ENCODE results near the gene AK5. TPM values are rescaled to one million over a fixed set of nuclear protein-coding genes. Genes with fewer than 3 reads are reported as not detected.

The AK5 gene
- polyA plus RNA-seq, 2 of the 4 experiments (the other 2 are of a cell fraction), result 4.9 to 6.1 TPM

- H3K4me2 ChIP-seq, result no peak overlapping the region
- ChIA-PET POLR2A (no interaction called here), CTCF (no interaction called here)
- H3K4me3 ChIP-seq, result no peak overlapping the region
- no peaks in the 10 kb centered on the region for H3K9me3 ChIP-seq
- FAIRE-seq (no peak), DNase-seq (ENCODE audit: low read depth in 1 of 2, low spot score in 1 of 2) (no peak), ATAC-seq (no peak)
- H3K27ac ChIP-seq, result no peak overlapping the region
- TF ChIP-seq HOXB5 (CRISPR knock-in tag; IDR thresholded peaks at IDR 0.05) (no peak), FOSB (CRISPR knock-in tag; IDR thresholded peaks at IDR 0.05) (no peak), POLR2AphosphoS2 (conservative IDR thresholded peaks at IDR 0.05; ENCODE audit: low read length) (no peak)
- H3K4me1 ChIP-seq, result peaks cover 7% of the 10 kb centered on the region
Observed at GRCh38 chr1:77273891-77274290, 7.9 kb upstream of the AK5 start.

- no peak overlapping the region for H3K27ac ChIP-seq
- no peak overlapping the region for H3K4me2 ChIP-seq
- CTCF ChIA-PET, result no interaction called here
- no peak overlapping the region for H3K4me3 ChIP-seq
- FAIRE-seq (no peak), ATAC-seq (no peak), DNase-seq (ENCODE audit: low read depth in 1 of 2, low spot score in 1 of 2) (no peak)
- peaks cover 7% of the 10 kb centered on the region for H3K4me1 ChIP-seq
- POLR2A ChIA-PET, result no interaction called here
- TF ChIP-seq RARB (CRISPR knock-in tag; IDR thresholded peaks at IDR 0.05), result no peak
- no peak for TF ChIP-seq NFE2L2 (conservative IDR thresholded peaks at IDR 0.05; ENCODE audit: low read length)
- no peak for TF ChIP-seq MYC (IDR thresholded peaks at IDR 0.05; ENCODE audit: borderline replicate concordance, low read length)
- TF ChIP-seq POLR2A (IDR thresholded peaks at IDR 0.05; ENCODE audit: low read length), result no peak
- TF ChIP-seq ZC3H11A (IDR thresholded peaks at IDR 0.05), result no peak
- TF ChIP-seq TP53 (CRISPR knock-in tag; IDR thresholded peaks at IDR 0.05), result no peak
- no peak for TF ChIP-seq CBX8 (IDR thresholded peaks at IDR 0.05)
- TF ChIP-seq ELK1 (IDR thresholded peaks at IDR 0.05; ENCODE audit: low read depth, low read length), result no peak
- TF ChIP-seq JUNB (IDR thresholded peaks at IDR 0.05), result no peak
- TF ChIP-seq EHMT2 (IDR thresholded peaks at IDR 0.05; ENCODE audit: low read depth), result no peak
- no peak for TF ChIP-seq GATA3 (IDR thresholded peaks at IDR 0.05; ENCODE audit: borderline replicate concordance)
- no peak for TF ChIP-seq POLR2AphosphoS2 (conservative IDR thresholded peaks at IDR 0.05; ENCODE audit: low read length)
- no peak for TF ChIP-seq HMGXB4 (CRISPR knock-in tag; IDR thresholded peaks at IDR 0.05; ENCODE audit: borderline replicate concordance)
- TF ChIP-seq BHLHE40 (IDR thresholded peaks at IDR 0.05; ENCODE audit: low read depth, low read length), result no peak
- no peak for TF ChIP-seq NPAS2 (CRISPR knock-in tag; IDR thresholded peaks at IDR 0.05; ENCODE audit: borderline replicate concordance)
- no peak for TF ChIP-seq USF2 (IDR thresholded peaks at IDR 0.05)
- TF ChIP-seq EP300 (IDR thresholded peaks at IDR 0.05), result no peak
- no peak for TF ChIP-seq ZNF302 (CRISPR knock-in tag; IDR thresholded peaks at IDR 0.05)
- TF ChIP-seq CEBPB (IDR thresholded peaks at IDR 0.05), result no peak
- TF ChIP-seq CTCF (IDR thresholded peaks at IDR 0.05), result no peak
- H3K9me3 ChIP-seq, result no peaks in the 10 kb centered on the region
- WGBS (ENCODE audit: missing lambda C conversion rate), result 71% methylated on average over 5 of the region's 5 CpGs
Observed at GRCh38 chr1:77275194-77275593, 6.6 kb upstream of the AK5 start.

Measured in A549 (cell line).